HepG2 (cell line): ENCODE results near the gene TLX3.
"Not testable (repeated sequence)": the region's sequence is repeated elsewhere in the genome, so short reads cannot be mapped to it uniquely, and the experiment has no call there.

Source experiments
- AKAP8 ChIP-seq: sonication (generic); formaldehyde crosslinking; IDR thresholded peaks from 2 replicates; pipeline ENCODE4 v1.5.1; 2020; ENCODE audit warnings: mild to moderate bottlenecking, missing genetic modification reagents
- THYN1 ChIP-seq: sonication (generic); formaldehyde crosslinking; IDR thresholded peaks from 2 replicates; pipeline ENCODE4 v1.8.1; 2023; ENCODE audit warnings: low read depth, mild to moderate bottlenecking, moderate library complexity, missing genetic modification reagents, borderline replicate concordance

- not testable (repeated sequence) for TF ChIP-seq AKAP8 (CRISPR knock-in tag); THYN1
These were observed 11.1 kb upstream of the TLX3 start for GRCh38 chr5:171297941-171298340.
